ENCODE data around the gene TRIM14.

TRIM14 gene

GRCh38 chr9:98034593-98035546, 84.2 kb downstream of the TRIM14 start:
- TF ChIP-seq CTCF (IDR thresholded peaks at IDR 0.05; ENCODE audit: low read length, missing control alignments): peak; percentile 81
- no peak overlapping the region for H3K4me3 ChIP-seq (replicated peaks; ENCODE audit: low read depth, low read length)
- peak; percentile 83 for DNase-seq (ENCODE audit: low read depth)

GRCh38 chr9:98031935-98032334, 87.1 kb downstream of the TRIM14 start:
- H3K4me3 ChIP-seq (replicated peaks; ENCODE audit: low read depth, low read length): no peak overlapping the region
- DNase-seq (ENCODE audit: low read depth): peak; percentile 33
- no peak for TF ChIP-seq CTCF (IDR thresholded peaks at IDR 0.05; ENCODE audit: low read length, missing control alignments)

GRCh38 chr9:98031169-98031568, 87.9 kb downstream of the TRIM14 start:
- H3K4me3 ChIP-seq (replicated peaks; ENCODE audit: low read depth, low read length): no peak overlapping the region
- TF ChIP-seq CTCF (IDR thresholded peaks at IDR 0.05; ENCODE audit: low read length, missing control alignments): no peak
- DNase-seq (ENCODE audit: low read depth): no peak

GRCh38 chr9:98024702-98025101, 94.3 kb downstream of the TRIM14 start:
- TF ChIP-seq CTCF (IDR thresholded peaks at IDR 0.05; ENCODE audit: low read length, missing control alignments): no peak
- H3K4me3 ChIP-seq (replicated peaks; ENCODE audit: low read depth, low read length): no peak overlapping the region
- no peak for DNase-seq (ENCODE audit: low read depth)

GRCh38 chr9:98022447-98022846, 96.6 kb downstream of the TRIM14 start:
- DNase-seq (ENCODE audit: low read depth): peak; percentile 38
- no peak overlapping the region for H3K4me3 ChIP-seq (replicated peaks; ENCODE audit: low read depth, low read length)
- no peak for TF ChIP-seq CTCF (IDR thresholded peaks at IDR 0.05; ENCODE audit: low read length, missing control alignments)

GRCh38 chr9:98021306-98022040, 97.5 kb downstream of the TRIM14 start:
- DNase-seq (ENCODE audit: low read depth): no peak
- H3K4me3 ChIP-seq (replicated peaks; ENCODE audit: low read depth, low read length): no peak overlapping the region
- no peak for TF ChIP-seq CTCF (IDR thresholded peaks at IDR 0.05; ENCODE audit: low read length, missing control alignments)

Measured in fibroblast of pulmonary artery (primary cell).